Measurements from ENCODE around the gene ZSWIM5. TPM values are rescaled to one million over a fixed set of nuclear protein-coding genes. Genes with fewer than 3 reads are reported as not detected.

The ZSWIM5 gene
- total and polyA plus RNA-seq, 2 of the 8 experiments (the other 6 are each of a cell fraction or from before 2014, with no cell fraction given): 2.5 to 3.9 TPM

DNA sequence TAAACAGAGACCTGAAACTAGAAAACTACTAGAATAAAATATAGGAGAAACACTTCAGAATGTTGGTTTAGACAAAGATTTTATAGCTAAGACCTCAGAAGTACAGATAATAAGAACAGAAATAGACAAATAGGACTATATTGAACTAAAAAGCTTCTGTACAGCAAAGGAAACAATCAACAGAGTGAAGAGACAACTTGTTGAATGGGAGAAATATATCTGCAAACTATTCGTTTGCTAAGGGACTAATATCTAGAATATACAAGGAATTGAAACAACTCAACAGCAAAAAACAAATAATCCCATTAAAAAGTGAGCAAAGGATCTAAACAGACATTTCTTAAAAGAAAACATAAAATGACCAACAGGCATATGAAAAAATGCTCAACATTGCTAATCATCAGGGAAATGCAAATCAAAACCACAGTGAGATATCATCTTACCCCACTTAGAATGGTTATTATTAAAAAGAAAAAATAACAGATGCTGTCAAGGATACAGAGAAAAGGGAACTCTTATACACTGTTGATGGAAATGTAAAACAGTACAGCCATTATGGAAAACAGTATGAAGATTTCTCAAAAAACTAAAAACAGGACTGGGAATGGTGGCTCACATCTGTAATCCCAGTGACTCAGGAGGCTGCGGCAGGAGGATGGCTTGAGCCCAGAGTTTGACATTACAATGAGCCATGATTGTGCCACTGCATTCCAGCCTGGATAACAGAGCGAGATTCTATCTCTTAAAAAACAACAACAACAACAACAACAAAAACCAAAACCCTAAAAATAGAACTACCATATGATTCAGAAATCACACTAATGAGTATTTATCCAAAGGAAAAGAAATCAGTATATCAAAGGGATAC lies 37.3 kb upstream of the ZSWIM5 start:
- Histone ChIP-seq H3K56ac (replicated peaks; ENCODE audit: insufficient read length, low read depth, low read length) (no peak overlapping the region), H3K36me3 (ENCODE audit: control insufficient read depth in 2 of 4, insufficient read depth in 4 of 4, low read length in 3 of 4) (no peaks in the 10 kb centered on the region), H2BK15ac (ENCODE audit: low read length) (no peak overlapping the region), H3K9me3 (ENCODE audit: insufficient read depth in 2 of 2, low read depth in 1 of 2, low read length in 1 of 2) (peaks cover 12 to 18% of the 10 kb centered on the region in 2 experiments; a peak in 3 of 4 replicates), H4K8ac (ENCODE audit: extremely low read depth, insufficient read depth, low read length) (no peak overlapping the region), H2BK5ac (ENCODE audit: low read depth, low read length) (no peak overlapping the region), H3K4me3 (ENCODE audit: extremely low read depth in 1 of 4, insufficient read depth in 2 of 4, low read depth in 3 of 4, low read length in 4 of 4) (no peak overlapping the region), H2BK120ac (replicated peaks; ENCODE audit: low read depth, low read length) (no peak overlapping the region), H2AK5ac (ENCODE audit: low read depth, low read length) (no peak overlapping the region), H3K27ac (ENCODE audit: low read depth, low read length) (no peak overlapping the region), H3K23ac (ENCODE audit: insufficient read length) (no peak overlapping the region), H3K4ac (replicated peaks; ENCODE audit: insufficient read length, low read depth, low read length) (no peak overlapping the region), H3K14ac (ENCODE audit: insufficient read length) (no peak overlapping the region), H3K9ac (replicated peaks in 1 of 4; ENCODE audit: extremely low read depth in 1 of 4, low read depth in 3 of 4, low read length in 3 of 4) (no peak overlapping the region), H3K23me2 (ENCODE audit: low read depth, low read length) (no peaks in the 10 kb centered on the region), H2AFZ (ENCODE audit: low read length) (no peak overlapping the region), H3K79me1 (ENCODE audit: low read depth, low read length) (no peaks in the 10 kb centered on the region), H3K27me3 (replicated peaks in 1 of 4; ENCODE audit: control insufficient read depth in 3 of 4, extremely low read depth in 1 of 4, insufficient read depth in 3 of 4, low read length in 3 of 4) (no peaks in the 10 kb centered on the region), H4K20me1 (replicated peaks in 1 of 2; ENCODE audit: control insufficient read depth in 1 of 2, insufficient read depth in 2 of 2, low read length in 2 of 2) (no peaks in the 10 kb centered on the region), H2BK20ac (ENCODE audit: low read length) (no peak overlapping the region), H4K91ac (replicated peaks; ENCODE audit: insufficient read length, low read length) (no peak overlapping the region), H3K79me2 (ENCODE audit: control insufficient read depth in 1 of 2, insufficient read depth in 2 of 2, low read length in 2 of 2) (no peaks in the 10 kb centered on the region), H2BK12ac (ENCODE audit: low read depth, low read length) (no peak overlapping the region), H3K4me2 (ENCODE audit: insufficient read depth in 1 of 2, low read depth in 2 of 2, low read length in 2 of 2) (no peak overlapping the region), H4K5ac (ENCODE audit: insufficient read length, low read depth, low read length) (no peak overlapping the region), H3K18ac (ENCODE audit: extremely low read depth, low read length) (no peak overlapping the region), H3K4me1 (replicated peaks in 1 of 4; ENCODE audit: control insufficient read depth in 3 of 4, insufficient read depth in 4 of 4, low read length in 3 of 4) (no peaks in the 10 kb centered on the region)
- CTCF ChIA-PET (ENCODE audit: partially characterized antibody): no interaction called here
- POLR2A ChIA-PET (ENCODE audit: partially characterized antibody): no interaction called here
- FAIRE-seq (no peak), DNase-seq (ENCODE audit: low read depth in 1 of 2, low spot score in 2 of 2) (no peak)
- WGBS, 2 experiments (ENCODE audit: extremely low coverage in 1 of 2, insufficient coverage in 1 of 2, insufficient read length in 1 of 2, insufficient replicate concordance in 2 of 2, low coverage in 1 of 2, low lambda C conversion rate in 2 of 2, missing lambda C conversion rate in 1 of 2): 76% methylated on average over 3 of the region's 3 CpGs; no CpG with 5 or more reads in 1 of the 2 experiments
- no peak for TF ChIP-seq SIRT6 (IDR thresholded peaks at IDR 0.05; ENCODE audit: low read length)
- no peak for TF ChIP-seq CTBP2 (IDR thresholded peaks at IDR 0.05; ENCODE audit: borderline replicate concordance, insufficient read depth, insufficient read length, low read length)
- TF ChIP-seq TEAD4 (IDR thresholded peaks at IDR 0.05; ENCODE audit: low read depth, low read length): no peak
- TF ChIP-seq EGR1 (IDR thresholded peaks at IDR 0.05; ENCODE audit: borderline replicate concordance, low read depth, low read length): no peak
- no peak for TF ChIP-seq RAD21 (IDR thresholded peaks at IDR 0.05 in 1 of 2, conservative IDR thresholded peaks at IDR 0.05 in 1 of 2; ENCODE audit: low read depth in 2 of 2, low read length in 2 of 2)
- no peak for TF ChIP-seq JUN (IDR thresholded peaks at IDR 0.05; ENCODE audit: low read depth, low read length)
